ENCODE measurements around the gene TIMP1. TPM values are rescaled to one million over a fixed set of nuclear protein-coding genes. Genes with fewer than 3 reads are reported as not detected.

TIMP1 gene
- total RNA-seq, 2 experiments from 2014 or later: not detected

GRCh38 chrX:47540754-47541538 lies 41.3 kb upstream of the TIMP1 start:
- no peaks in the 10 kb centered on the region for H3K9me3 ChIP-seq (ENCODE audit: low read length)
- no peaks in the 10 kb centered on the region for H3K4me1 ChIP-seq (ENCODE audit: insufficient read depth, low read length, poor library complexity, severe bottlenecking)
- no peaks in the 10 kb centered on the region for H3K36me3 ChIP-seq (ENCODE audit: insufficient read depth, low read length)
- no peaks in the 10 kb centered on the region for H3K79me2 ChIP-seq (ENCODE audit: insufficient read depth, low read depth, low read length)
- ChIA-PET CTCF (ENCODE audit: unreplicated experiment) (no interaction called here), POLR2A (no interaction called here)
- peak overlapping the region; percentile 72; the same call in 1 of the 2 replicates for H2AFZ ChIP-seq (ENCODE audit: low read length)
- no peaks in the 10 kb centered on the region for H3K9me2 ChIP-seq (ENCODE audit: insufficient read depth, low read length)
- no peaks in the 10 kb centered on the region for H4K20me1 ChIP-seq (ENCODE audit: insufficient read depth, low read length)
- TF ChIP-seq EZH2phosphoT487 (IDR thresholded peaks at IDR 0.05; ENCODE audit: borderline replicate concordance, low read depth, low read length) (no peak), CTCF (conservative IDR thresholded peaks at IDR 0.05; ENCODE audit: low read length) (peak; percentile 55)
- no peak for DNase-seq (ENCODE audit: low spot score)
- H3K4me3 ChIP-seq (ENCODE audit: low read depth, low read length, poor library complexity, severe bottlenecking): no peak overlapping the region
- no TSS peak for BruUV-seq (replicated peaks)
- intact Hi-C loops (cut with micrococcal nuclease; ENCODE audit: unreplicated experiment): no loop called here
- no peak overlapping the region for H3K4me2 ChIP-seq (ENCODE audit: low read length)
- no peak overlapping the region for H3K27ac ChIP-seq (ENCODE audit: low read depth, low read length, poor library complexity, severe bottlenecking)

GRCh38 chrX:47543496-47543895 lies 38.7 kb upstream of the TIMP1 start:
- Histone ChIP-seq H3K4me1 (ENCODE audit: insufficient read depth, low read length, poor library complexity, severe bottlenecking) (peaks cover under 1% of the 10 kb centered on the region), H4K20me1 (ENCODE audit: insufficient read depth, low read length) (no peaks in the 10 kb centered on the region), H2AFZ (ENCODE audit: low read length) (no peak overlapping the region), H3K79me2 (ENCODE audit: insufficient read depth, low read depth, low read length) (no peaks in the 10 kb centered on the region), H3K4me2 (ENCODE audit: low read length) (no peak overlapping the region), H3K9me3 (ENCODE audit: low read length) (no peaks in the 10 kb centered on the region), H3K9me2 (ENCODE audit: insufficient read depth, low read length) (no peaks in the 10 kb centered on the region), H3K27ac (ENCODE audit: low read depth, low read length, poor library complexity, severe bottlenecking) (no peak overlapping the region), H3K36me3 (ENCODE audit: insufficient read depth, low read length) (no peaks in the 10 kb centered on the region), H3K4me3 (ENCODE audit: low read depth, low read length, poor library complexity, severe bottlenecking) (no peak overlapping the region)
- TF ChIP-seq EZH2phosphoT487 (IDR thresholded peaks at IDR 0.05; ENCODE audit: borderline replicate concordance, low read depth, low read length) (no peak), CTCF (conservative IDR thresholded peaks at IDR 0.05; ENCODE audit: low read length) (no peak)
- POLR2A ChIA-PET: no interaction called here
- CTCF ChIA-PET (ENCODE audit: unreplicated experiment): no interaction called here
- intact Hi-C loops (cut with micrococcal nuclease; ENCODE audit: unreplicated experiment): no loop called here
- DNase-seq (ENCODE audit: low spot score): no peak
- BruUV-seq (replicated peaks): no TSS peak

- POLR2A ChIA-PET: interaction anchor here (1.0 to 1.5 kb wide), 4 partner anchors 8 to 280 kb away, joined by 3 to 8 read pairs (median 4); no protein-coding TSS in a partner anchor
- Histone ChIP-seq H3K9me3 (ENCODE audit: low read length) (no peaks in the 10 kb centered on the region), H3K4me2 (ENCODE audit: low read length) (peak overlapping the region; percentile 81), H2AFZ (ENCODE audit: low read length) (peak overlapping the region; percentile 85), H3K36me3 (ENCODE audit: insufficient read depth, low read length) (no peaks in the 10 kb centered on the region), H3K79me2 (ENCODE audit: insufficient read depth, low read depth, low read length) (peaks cover 6% of the 10 kb centered on the region; the same call in 1 of the 2 replicates), H3K4me1 (ENCODE audit: insufficient read depth, low read length, poor library complexity, severe bottlenecking) (peaks cover 38% of the 10 kb centered on the region), H3K4me3 (ENCODE audit: low read depth, low read length, poor library complexity, severe bottlenecking) (peak overlapping the region; percentile 64), H3K27ac (ENCODE audit: low read depth, low read length, poor library complexity, severe bottlenecking) (peak overlapping the region; percentile 43), H4K20me1 (ENCODE audit: insufficient read depth, low read length) (no peaks in the 10 kb centered on the region), H3K9me2 (ENCODE audit: insufficient read depth, low read length) (no peaks in the 10 kb centered on the region)
- peak; percentile 89 for DNase-seq (ENCODE audit: low spot score)
- BruUV-seq (replicated peaks): no TSS peak
- CTCF ChIA-PET (ENCODE audit: unreplicated experiment): no interaction called here
- intact Hi-C loops (cut with micrococcal nuclease; ENCODE audit: unreplicated experiment): no loop called here
- TF ChIP-seq EZH2phosphoT487 (IDR thresholded peaks at IDR 0.05; ENCODE audit: borderline replicate concordance, low read depth, low read length) (no peak), CTCF (conservative IDR thresholded peaks at IDR 0.05; ENCODE audit: low read length) (no peak)
These were observed 26.1 kb upstream of the TIMP1 start for GRCh38 chrX:47556045-47556623.
